Right forelimb (tissue), 1 donor: ENCODE data around the gene PRLHR.

Experiments
- DNase-seq: peaks from one replicate; pipeline ENCODE4 v3.0.0-alpha.2; 2018

The PRLHR gene

DNA sequence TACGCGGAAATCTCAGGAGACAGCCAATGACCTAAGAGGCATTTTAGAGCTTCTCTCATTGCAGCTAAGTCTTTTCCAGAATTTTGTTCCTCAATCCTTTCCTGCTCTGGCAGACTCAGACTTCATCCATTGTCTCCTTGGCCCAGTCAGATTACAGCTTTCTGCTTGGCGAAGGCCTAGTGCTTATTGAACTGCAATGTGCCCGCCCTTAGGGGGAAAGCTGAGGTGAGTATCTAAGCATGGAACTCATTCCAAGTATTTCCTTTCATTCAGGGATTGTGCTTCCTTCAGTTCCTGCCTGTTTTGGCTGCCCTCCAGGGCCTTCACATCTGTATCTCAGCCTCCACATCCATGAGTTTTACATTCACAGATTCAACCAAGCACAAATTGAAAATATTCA, 37.5 kb downstream of the PRLHR start:
- no peak for DNase-seq

DNA sequence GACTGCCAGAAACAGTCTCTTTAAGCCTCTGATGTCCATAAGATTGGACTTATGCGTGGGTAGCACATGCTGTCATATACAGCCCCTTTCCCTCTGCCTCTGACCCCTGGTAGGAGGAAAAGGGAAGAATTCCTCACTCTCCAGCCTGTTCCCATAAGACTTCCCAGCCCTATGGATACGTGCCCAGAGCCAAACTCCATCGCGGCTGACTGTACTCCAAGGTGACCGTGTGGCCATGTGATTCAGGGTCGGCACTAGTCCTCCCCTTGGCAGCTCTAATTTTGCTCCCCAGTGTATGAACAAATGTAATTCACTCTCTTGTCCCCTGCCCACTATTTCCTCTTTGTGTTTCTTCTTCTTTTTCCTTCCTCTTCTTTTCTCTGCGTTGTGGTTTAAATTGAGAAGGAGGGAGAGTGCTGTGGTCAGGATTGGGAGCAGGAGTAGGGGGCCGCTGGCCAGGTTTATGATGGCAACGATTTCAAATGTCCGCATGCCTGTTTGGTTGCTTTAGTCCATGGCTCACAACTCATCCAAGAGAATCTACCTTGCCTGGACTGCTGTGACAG, 43.8 kb downstream of the PRLHR start:
- DNase-seq, result no peak

DNA sequence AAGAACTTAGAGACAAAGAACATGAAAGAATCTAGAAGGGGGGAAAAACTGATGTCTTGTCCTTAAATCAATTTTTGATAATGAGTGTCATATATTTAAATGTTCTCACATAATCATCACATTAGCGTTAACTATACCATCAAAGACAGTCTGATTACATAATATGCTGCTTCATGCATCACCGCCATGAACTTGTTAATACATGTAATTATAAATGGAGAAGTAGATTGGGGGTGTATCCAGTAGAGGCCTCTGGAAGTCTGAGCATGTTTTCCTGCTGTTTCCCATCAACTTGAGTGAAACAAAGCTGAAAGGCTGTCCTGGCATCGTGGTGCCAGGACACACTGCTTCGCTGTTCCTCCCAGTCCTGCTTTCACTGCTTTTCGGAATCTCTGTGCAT, 48.2 kb downstream of the PRLHR start:
- DNase-seq, result no peak

DNA sequence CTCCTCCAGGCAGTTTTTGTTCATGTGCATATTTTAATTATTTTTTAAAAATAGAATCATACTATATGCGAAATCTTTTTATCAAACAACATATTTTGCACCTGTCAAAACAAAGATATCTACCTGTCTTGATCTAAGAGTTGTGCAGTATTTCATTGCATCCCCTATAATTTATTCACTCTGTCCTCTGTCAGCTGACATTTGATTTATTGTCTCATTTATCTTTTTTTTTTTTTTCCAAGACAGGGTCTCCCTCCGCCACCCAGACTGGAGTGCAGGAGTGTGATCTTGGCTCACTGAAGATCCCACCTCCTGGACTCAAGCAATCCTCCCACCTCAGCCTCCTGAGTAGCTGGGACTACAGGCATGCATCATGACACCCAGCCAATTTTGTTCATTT, 49.0 kb downstream of the PRLHR start:
- no peak for DNase-seq

DNA sequence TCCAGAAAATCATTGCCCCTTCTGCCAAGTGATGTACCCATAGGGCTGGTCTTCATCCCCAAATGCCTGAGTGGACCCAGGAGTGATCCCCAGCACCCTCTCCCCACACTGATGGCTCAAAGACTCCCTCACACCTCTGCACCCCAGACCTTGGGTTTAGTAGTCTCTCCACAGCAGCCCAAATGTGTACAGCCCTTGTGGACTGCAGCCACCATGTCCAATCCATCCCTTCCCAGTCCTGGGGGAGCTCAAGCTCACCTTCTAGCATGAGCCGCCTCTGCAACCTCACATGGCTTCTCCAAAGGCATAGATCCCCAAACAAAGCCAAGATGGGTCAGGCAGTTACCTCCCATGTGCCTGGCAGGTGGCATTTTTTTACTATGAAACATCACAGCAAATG, 50.1 kb downstream of the PRLHR start:
- DNase-seq, result no peak

DNA sequence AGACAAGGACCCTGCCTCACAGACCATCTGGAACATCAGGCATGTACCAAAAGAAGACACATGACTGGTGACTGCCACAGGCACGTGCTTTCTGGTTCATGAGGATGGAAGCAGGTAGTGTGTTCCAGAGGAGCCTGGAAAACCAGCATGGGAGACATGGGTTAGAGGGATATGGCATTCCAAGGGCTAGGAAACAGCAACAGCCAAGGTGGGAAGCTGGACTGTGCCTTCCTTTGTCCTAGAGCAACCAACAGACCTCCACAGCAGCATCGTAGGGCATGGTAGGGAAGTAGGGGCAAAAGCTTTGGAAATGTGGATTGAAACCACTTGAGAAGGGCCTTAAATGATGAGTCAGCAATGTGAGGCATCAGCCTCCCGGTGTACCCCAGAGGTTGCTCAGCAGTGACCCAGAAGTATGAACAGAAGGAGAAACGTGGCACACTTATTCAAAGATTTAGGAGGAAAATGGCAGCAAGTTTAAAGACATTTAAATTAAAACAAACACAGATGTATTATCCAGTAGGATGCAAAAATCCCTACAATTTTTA, 51.0 kb downstream of the PRLHR start:
- no peak for DNase-seq

DNA sequence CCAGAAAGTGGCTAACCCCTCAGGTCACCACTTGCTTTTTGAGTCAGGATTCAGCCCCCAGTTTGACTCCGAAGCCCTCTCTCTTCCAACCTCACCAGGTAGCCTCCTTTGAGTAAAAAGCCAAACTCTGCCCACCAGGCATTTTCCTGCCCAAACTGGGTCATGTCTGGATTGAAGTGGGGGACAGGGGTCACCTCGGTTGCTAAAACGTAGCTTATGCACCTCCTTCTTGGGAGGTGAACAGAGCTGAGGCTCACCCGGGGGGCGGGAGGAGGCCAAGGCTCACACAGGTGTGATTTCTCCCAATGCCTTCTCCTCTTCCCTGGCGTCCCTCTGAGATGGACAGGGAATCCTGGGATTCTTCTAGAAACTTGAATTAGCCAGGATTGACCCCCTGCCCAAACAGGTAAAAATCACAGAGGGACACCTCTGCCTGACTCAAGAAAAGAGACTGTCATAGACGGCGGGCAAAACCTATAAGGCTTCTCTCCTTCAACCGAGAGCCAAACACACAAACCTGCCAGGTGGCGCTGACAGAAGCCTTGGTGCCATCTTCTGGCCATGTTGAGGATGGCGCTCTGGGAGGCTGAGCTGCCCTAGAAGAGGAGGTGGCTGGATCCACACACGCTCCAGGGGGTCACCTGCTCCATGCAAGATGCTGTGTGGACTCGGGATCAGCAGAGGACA, 51.6 kb downstream of the PRLHR start:
- DNase-seq, result no peak

DNA sequence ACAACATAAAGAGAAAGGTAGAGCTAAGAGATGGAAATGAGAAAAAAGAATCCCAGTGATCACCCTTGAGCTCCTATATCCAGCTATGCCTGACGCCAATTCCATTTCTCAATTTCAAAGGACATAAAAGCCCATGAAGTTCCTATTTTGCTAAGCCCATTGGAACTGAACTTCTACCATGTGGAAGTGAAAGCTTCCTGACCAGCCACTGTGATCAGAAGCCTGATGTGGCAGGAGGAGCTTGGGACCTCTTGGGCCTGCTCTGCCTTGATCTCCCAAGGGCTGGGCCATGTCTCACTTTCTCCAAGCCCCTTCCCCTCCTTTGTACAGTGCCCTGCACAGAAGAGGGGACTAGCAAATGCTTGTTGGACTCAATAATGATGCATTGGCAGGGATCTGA, 52.7 kb downstream of the PRLHR start:
- no peak for DNase-seq

DNA sequence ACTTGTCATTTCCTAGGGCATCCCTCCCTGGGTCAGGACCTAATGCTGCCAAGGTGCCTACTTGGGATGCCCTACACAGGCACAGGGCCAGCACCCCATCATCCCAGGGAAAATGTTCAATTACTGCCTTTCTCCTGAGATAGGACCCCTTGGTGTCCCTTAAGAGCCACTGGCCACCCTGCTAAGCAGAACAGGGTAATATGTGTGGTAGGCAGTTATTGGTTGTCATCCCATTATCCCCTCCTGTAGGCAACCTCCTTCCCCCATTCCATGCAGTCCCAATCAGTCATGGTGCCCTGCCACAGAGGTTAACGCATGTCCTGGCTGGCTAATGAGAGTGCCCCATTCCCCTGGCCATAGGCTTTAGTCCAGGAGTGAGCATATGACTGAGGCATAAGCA, 53.2 kb downstream of the PRLHR start:
- no peak for DNase-seq

DNA sequence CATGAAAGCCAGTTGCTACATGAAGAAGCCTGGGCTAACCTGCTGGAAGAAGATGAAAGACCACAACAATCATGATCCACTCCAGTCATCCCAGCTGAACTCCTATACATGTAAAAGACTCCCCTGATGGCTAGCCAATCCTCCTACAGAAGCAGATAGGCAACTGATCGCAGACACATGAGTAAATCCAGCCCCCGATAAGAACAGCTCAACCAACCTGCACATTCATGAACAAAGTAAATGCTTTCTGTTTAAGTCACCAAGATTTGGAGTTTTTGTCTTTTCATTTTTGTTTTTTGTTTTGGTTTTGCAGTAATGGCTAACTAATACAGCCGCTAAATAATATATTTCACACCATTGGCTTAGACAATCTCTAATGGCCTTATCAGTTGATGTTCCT, 53.7 kb downstream of the PRLHR start:
- no peak for DNase-seq
